ENCODE results near the gene LTBP4. TPM values are rescaled to one million over a fixed set of nuclear protein-coding genes. Genes with fewer than 3 reads are reported as not detected.

Gene LTBP4
- total RNA-seq, 4 donors from 2014 or later, result 134 to 276 (median 196) TPM

GRCh38 chr19:40592170-40592569 is 9.0 kb upstream of the LTBP4 start:
- DNase-seq, result no peak
- H3K4me3 ChIP-seq (replicated peaks in 1 of 3), result no peak overlapping the region
- no peak overlapping the region for H3K27ac ChIP-seq
- H3K4me1 ChIP-seq, result peaks cover 2 to 7% of the 10 kb centered on the region in 2 donors
- no peaks in the 10 kb centered on the region for H3K9me3 ChIP-seq
- H3K27me3 ChIP-seq, result no peaks in the 10 kb centered on the region
- WGBS, 2 donors, result 91 to 93% methylated on average over 4 of the region's 4 CpGs
- H3K36me3 ChIP-seq, result no peaks in the 10 kb centered on the region
- TF ChIP-seq CTCF (IDR thresholded peaks at IDR 0.05) (no peak), POLR2A (IDR thresholded peaks at IDR 0.05) (no peak)
- intact Hi-C loops (cut with DNase I), result loop anchor here (10.0 kb wide), 1 partner anchor 127 kb away; the partner anchor contains the start of genes BLVRB and SPTBN4

GRCh38 chr19:40594255-40594654 is 6.9 kb upstream of the LTBP4 start:
- TF ChIP-seq POLR2A (IDR thresholded peaks at IDR 0.05) (no peak), CTCF (IDR thresholded peaks at IDR 0.05) (no peak)
- intact Hi-C loops (cut with DNase I), result loop anchor here (10.0 kb wide), 1 partner anchor 129 kb away; the partner anchor contains the start of genes BLVRB and SPTBN4
- Histone ChIP-seq H3K9me3 (no peaks in the 10 kb centered on the region), H3K27me3 (no peaks in the 10 kb centered on the region), H3K4me3 (replicated peaks in 1 of 3) (no peak overlapping the region), H3K27ac (no peak overlapping the region), H3K4me1 (peaks cover 5 to 27% of the 10 kb centered on the region in 2 donors), H3K36me3 (no peaks in the 10 kb centered on the region)
- WGBS, 2 donors, result 25 to 40% methylated on average over 8 of the region's 8 CpGs
- DNase-seq, result no peak

GRCh38 chr19:40594657-40595091 is 6.5 kb upstream of the LTBP4 start:
- WGBS, 2 donors, result 38 to 43% methylated on average over 13 of the region's 13 CpGs
- intact Hi-C loops (cut with DNase I), result loop anchor here (5.0 to 10.0 kb wide), 2 partner anchors 67 to 130 kb away; partner anchors contain the start of genes BLVRB and SPTBN4
- no peak overlapping the region for H3K27ac ChIP-seq
- no peaks in the 10 kb centered on the region for H3K36me3 ChIP-seq
- TF ChIP-seq POLR2A (IDR thresholded peaks at IDR 0.05) (no peak), CTCF (IDR thresholded peaks at IDR 0.05) (no peak)
- no peak overlapping the region for H3K4me3 ChIP-seq (replicated peaks in 1 of 3)
- no peaks in the 10 kb centered on the region for H3K9me3 ChIP-seq
- no peak for DNase-seq
- H3K4me1 ChIP-seq, result peaks cover 5 to 31% of the 10 kb centered on the region in 2 donors
- no peaks in the 10 kb centered on the region for H3K27me3 ChIP-seq

- no peaks in the 10 kb centered on the region for H3K9me3 ChIP-seq
- no peaks in the 10 kb centered on the region for H3K27me3 ChIP-seq
- intact Hi-C loops (cut with DNase I), result loop anchor here (5.0 to 10.0 kb wide), 2 partner anchors 69 to 132 kb away; partner anchors contain the start of genes BLVRB and SPTBN4
- TF ChIP-seq CTCF (IDR thresholded peaks at IDR 0.05) (no peak), POLR2A (IDR thresholded peaks at IDR 0.05) (no peak)
- peak; percentile 62 to 63 for DNase-seq
- peak overlapping the region in 1 of 3 donors; percentile 1 for H3K4me3 ChIP-seq (replicated peaks in 1 of 3)
- no peaks in the 10 kb centered on the region for H3K36me3 ChIP-seq
- no peak overlapping the region for H3K27ac ChIP-seq
- H3K4me1 ChIP-seq, result peaks cover 22 to 50% of the 10 kb centered on the region in 2 donors
- 12 to 22% methylated on average over 15 to 22 of the region's 53 CpGs for WGBS, 2 donors
Measured at GRCh38 chr19:40596608-40597328, 4.4 kb upstream of the LTBP4 start.

GRCh38 chr19:40597329-40597838 is 3.8 kb upstream of the LTBP4 start:
- Histone ChIP-seq H3K4me3 (replicated peaks in 1 of 3) (peak overlapping the region in 1 of 3 donors; percentile 1), H3K27ac (no peak overlapping the region)

More at GRCh38 chr19:40597329-40597838, 3.8 kb upstream of the LTBP4 start:
- WGBS, 2 donors, result 13 to 15% methylated on average over 15 to 18 of the region's 18 CpGs
- intact Hi-C loops (cut with DNase I), result loop anchor here (5.0 to 10.0 kb wide), 2 partner anchors 70 to 133 kb away; partner anchors contain the start of genes BLVRB and SPTBN4
- no peaks in the 10 kb centered on the region for H3K9me3 ChIP-seq
- TF ChIP-seq CTCF (IDR thresholded peaks at IDR 0.05), result no peak
- TF ChIP-seq POLR2A (IDR thresholded peaks at IDR 0.05), result no peak
- no peaks in the 10 kb centered on the region for H3K27me3 ChIP-seq
- no peak for DNase-seq
- H3K36me3 ChIP-seq, result no peaks in the 10 kb centered on the region
- peaks cover 28 to 56% of the 10 kb centered on the region in 2 donors for H3K4me1 ChIP-seq
